ENCODE measurements around the gene SSR3.

Gene SSR3

GRCh38 chr3:156539802-156540201, 15.1 kb downstream of the SSR3 start:
- DNase-seq (ENCODE audit: extremely low read depth in 1 of 2, low read depth in 1 of 2), result no peak

- DNase-seq (ENCODE audit: extremely low read depth in 1 of 2, low read depth in 1 of 2), result no peak
These were observed 15.9 kb downstream of the SSR3 start for GRCh38 chr3:156539051-156539450.

GRCh38 chr3:156536524-156537316, 18.2 kb downstream of the SSR3 start:
- no peak for DNase-seq (ENCODE audit: extremely low read depth in 1 of 2, low read depth in 1 of 2)

GRCh38 chr3:156535798-156536197, 19.1 kb downstream of the SSR3 start:
- no peak for DNase-seq (ENCODE audit: extremely low read depth in 1 of 2, low read depth in 1 of 2)

GRCh38 chr3:156535162-156535627, 19.7 kb downstream of the SSR3 start:
- DNase-seq (ENCODE audit: extremely low read depth in 1 of 2, low read depth in 1 of 2), result no peak

- no peak for DNase-seq (ENCODE audit: extremely low read depth in 1 of 2, low read depth in 1 of 2)
These were observed 21.7 kb downstream of the SSR3 start for GRCh38 chr3:156533205-156533604.

GRCh38 chr3:156532730-156533129, 22.2 kb downstream of the SSR3 start:
- DNase-seq (ENCODE audit: extremely low read depth in 1 of 2, low read depth in 1 of 2), result no peak

GRCh38 chr3:156530980-156531379, 23.9 kb downstream of the SSR3 start:
- DNase-seq (ENCODE audit: extremely low read depth in 1 of 2, low read depth in 1 of 2), result no peak

GRCh38 chr3:156527060-156527459, 27.9 kb downstream of the SSR3 start:
- DNase-seq (ENCODE audit: extremely low read depth in 1 of 2, low read depth in 1 of 2), result no peak

- no peak for DNase-seq (ENCODE audit: extremely low read depth in 1 of 2, low read depth in 1 of 2)
These were observed 29.1 kb downstream of the SSR3 start for GRCh38 chr3:156525808-156526207.

- no peak for DNase-seq (ENCODE audit: extremely low read depth in 1 of 2, low read depth in 1 of 2)
These were observed 32.2 kb downstream of the SSR3 start for GRCh38 chr3:156522673-156523072.

- no peak for DNase-seq (ENCODE audit: extremely low read depth in 1 of 2, low read depth in 1 of 2)
These were observed 35.2 kb downstream of the SSR3 start for GRCh38 chr3:156519758-156520162.

- no peak for DNase-seq (ENCODE audit: extremely low read depth in 1 of 2, low read depth in 1 of 2)
These were observed 36.2 kb downstream of the SSR3 start for GRCh38 chr3:156518726-156519125.

- no peak for DNase-seq (ENCODE audit: extremely low read depth in 1 of 2, low read depth in 1 of 2)
These were observed 38.0 kb downstream of the SSR3 start for GRCh38 chr3:156516961-156517360.

- no peak for DNase-seq (ENCODE audit: extremely low read depth in 1 of 2, low read depth in 1 of 2)
These were observed 38.6 kb downstream of the SSR3 start for GRCh38 chr3:156516284-156516683.

- no peak for DNase-seq (ENCODE audit: extremely low read depth in 1 of 2, low read depth in 1 of 2)
These were observed 41.3 kb downstream of the SSR3 start for GRCh38 chr3:156513619-156514018.

- DNase-seq (ENCODE audit: extremely low read depth in 1 of 2, low read depth in 1 of 2), result no peak
These were observed 42.8 kb downstream of the SSR3 start for GRCh38 chr3:156511987-156512677.

- no peak for DNase-seq (ENCODE audit: extremely low read depth in 1 of 2, low read depth in 1 of 2)
These were observed 45.4 kb downstream of the SSR3 start for GRCh38 chr3:156509189-156510174.

- no peak for DNase-seq (ENCODE audit: extremely low read depth in 1 of 2, low read depth in 1 of 2)
These were observed 47.6 kb downstream of the SSR3 start for GRCh38 chr3:156507285-156507684.

GRCh38 chr3:156498307-156498706, 56.6 kb downstream of the SSR3 start:
- no peak for DNase-seq (ENCODE audit: extremely low read depth in 1 of 2, low read depth in 1 of 2)

GRCh38 chr3:156497326-156497725, 57.6 kb downstream of the SSR3 start:
- DNase-seq (ENCODE audit: extremely low read depth in 1 of 2, low read depth in 1 of 2), result no peak
